ENCODE results near the gene NOB1.
"Not testable (repeated sequence)": the region's sequence is repeated elsewhere in the genome, so short reads cannot be mapped to it uniquely, and the experiment has no call there.

NOB1 gene

GRCh38 chr16:69761983-69762813 is 7.5 kb upstream of the NOB1 start, which contains the start of gene WWP2:
Gene WWP2, plus strand, starts transcription at chr16:69762332. Its CDS starts 24,679 bp downstream, at chr16:69787011.
- DNase-seq (ENCODE audit: low spot score) = peak; percentile 86

- not testable (repeated sequence) for DNase-seq (ENCODE audit: low spot score)
These were observed 2.6 kb upstream of the NOB1 start for GRCh38 chr16:69757375-69757774.

GRCh38 chr16:69756705-69757104 is 2.0 kb upstream of the NOB1 start:
- DNase-seq (ENCODE audit: low spot score) = no peak

GRCh38 chr16:69754143-69754468 is 620 bp downstream of the NOB1 start:
- no peak for DNase-seq (ENCODE audit: low spot score)

- DNase-seq (ENCODE audit: low spot score) = no peak
These were observed 5.9 kb downstream of the NOB1 start for GRCh38 chr16:69748694-69749345.

- no peak for DNase-seq (ENCODE audit: low spot score)
These were observed 7.6 kb downstream of the NOB1 start for GRCh38 chr16:69747115-69747514.

GRCh38 chr16:69745959-69746358 is 8.8 kb downstream of the NOB1 start:
- no peak for DNase-seq (ENCODE audit: low spot score)

GRCh38 chr16:69745232-69745612 is 9.5 kb downstream of the NOB1 start:
- DNase-seq (ENCODE audit: low spot score) = no peak

- DNase-seq (ENCODE audit: low spot score) = no peak
These were observed 10.1 kb downstream of the NOB1 start for GRCh38 chr16:69744363-69745231.

GRCh38 chr16:69741951-69742904 is 12.5 kb downstream of the NOB1 start:
- no peak for DNase-seq (ENCODE audit: low spot score)

GRCh38 chr16:69741519-69741918 is 13.2 kb downstream of the NOB1 start:
- no peak for DNase-seq (ENCODE audit: low spot score)

- no peak for DNase-seq (ENCODE audit: low spot score)
These were observed 22.6 kb downstream of the NOB1 start for GRCh38 chr16:69732101-69732500.

- DNase-seq (ENCODE audit: low spot score) = not testable (repeated sequence)
These were observed 23.4 kb downstream of the NOB1 start for GRCh38 chr16:69731280-69731679.

GRCh38 chr16:69729030-69729429 is 25.7 kb downstream of the NOB1 start:
- not testable (repeated sequence) for DNase-seq (ENCODE audit: low spot score)

- DNase-seq (ENCODE audit: low spot score) = no peak
These were observed 26.8 kb downstream of the NOB1 start for GRCh38 chr16:69727916-69728270.

- peak; percentile 93 for DNase-seq (ENCODE audit: low spot score)
These were observed 28.2 kb downstream of the NOB1 start, which contains the start of gene NQO1 for GRCh38 chr16:69726313-69727060. Gene NQO1, minus strand, starts transcription at chr16:69726560. Its CDS starts 121 bp downstream, at chr16:69726439.

- DNase-seq (ENCODE audit: low spot score) = no peak
These were observed 29.0 kb downstream of the NOB1 start for GRCh38 chr16:69725480-69726312.

GRCh38 chr16:69724981-69725479 is 29.7 kb downstream of the NOB1 start:
- no peak for DNase-seq (ENCODE audit: low spot score)

- no peak for DNase-seq (ENCODE audit: low spot score)
These were observed 30.3 kb downstream of the NOB1 start for GRCh38 chr16:69724414-69724873.
